CD4-positive, CD25-positive, alpha-beta regulatory T cell (primary cell): ENCODE measurements around the gene SEMA4G. TPM values are rescaled to one million over a fixed set of nuclear protein-coding genes. Genes with fewer than 3 reads are reported as not detected.

Source experiments
- ATAC-seq, 2 donors: fragments of 150-1000 bp; cut with Tn5 transposase; one replicate each; pipeline ENCODE4 v1.10.0; 2021; ENCODE audit warnings: low read depth in 2 of 2, moderate number of reproducible peaks in 2 of 2, moderate library complexity in 1 of 2
- DNase-seq, 3 donors: peaks; one replicate each; pipeline versions ENCODE4 v3.0.0 to v3.0.0-alpha.2; 2012 to 2022; ENCODE audit warnings: mixed read lengths in 1 of 3
- H3K27ac ChIP-seq: one replicate; pipeline ENCODE4 v1.7.0; 2013; ENCODE audit warnings: mild to moderate bottlenecking, low read length; ENCODE audit not compliant: insufficient read depth, poor library complexity, severe bottlenecking
- H3K27me3 ChIP-seq: one replicate; pipeline ENCODE4 v1.7.0; 2013; ENCODE audit warnings: low read length; ENCODE audit not compliant: control insufficient read depth, insufficient read depth
- H3K36me3 ChIP-seq: one replicate; pipeline ENCODE4 v1.7.0; 2013; ENCODE audit warnings: mild to moderate bottlenecking, low read length, moderate library complexity; ENCODE audit not compliant: control insufficient read depth, insufficient read depth
- H3K4me1 ChIP-seq: 2 replicates; pipeline ENCODE4 v1.7.0; 2013; ENCODE audit warnings: mild to moderate bottlenecking, low read length; ENCODE audit not compliant: insufficient read depth, control insufficient read depth, poor library complexity, severe bottlenecking
- H3K4me3 ChIP-seq: one replicate; pipeline ENCODE4 v1.7.0; 2013; ENCODE audit warnings: low read depth, mild to moderate bottlenecking, low read length, moderate library complexity
- H3K9me3 ChIP-seq, 2 experiments: 1 replicate in 1 of 2; 2 replicates in 1 of 2; pipeline ENCODE4 v1.7.0; 2013; ENCODE audit warnings: low read length in 2 of 2, mild to moderate bottlenecking in 1 of 2, moderate library complexity in 1 of 2; ENCODE audit not compliant: control insufficient read depth in 2 of 2
- H3K27ac Mint-ChIP-seq, 3 donors: one replicate each; pipeline ENCODE4 v1.8.0; 2020 to 2022; ENCODE audit warnings: mild to moderate bottlenecking in 3 of 3, mixed read lengths in 3 of 3, moderate library complexity in 2 of 3
- H3K27me3 Mint-ChIP-seq: one replicate; pipeline ENCODE4 v1.8.0; 2022; ENCODE audit warnings: mild to moderate bottlenecking, mixed read lengths
- H3K36me3 Mint-ChIP-seq: one replicate; pipeline ENCODE4 v1.8.0; 2020; ENCODE audit warnings: mixed read lengths
- H3K4me1 Mint-ChIP-seq, 4 donors: one replicate each; pipeline ENCODE4 v1.8.0; 2020 to 2022; ENCODE audit warnings: mixed read lengths in 4 of 4, mild to moderate bottlenecking in 1 of 4
- H3K4me3 Mint-ChIP-seq, 4 donors: one replicate each; pipeline ENCODE4 v1.8.0; 2020 to 2022; ENCODE audit warnings: mild to moderate bottlenecking in 4 of 4, mixed read lengths in 4 of 4, moderate library complexity in 3 of 4
- H3K9me3 Mint-ChIP-seq, 7 donors: one replicate each; pipeline ENCODE4 v1.8.0; 2020 to 2022; ENCODE audit warnings: mixed read lengths in 7 of 7, mild to moderate bottlenecking in 3 of 7, moderate library complexity in 2 of 7
- polyA plus RNA-seq, 4 donors: library from polyadenylated mRNA; unstranded; fragments of 300-500 nt; fragmentation: Illumina TruSeq; gene quantifications; one replicate each; pipeline ENCODE4 v1.2.3, GENCODE V29; 2021
- total RNA-seq: library from RNA; stranded (reverse); gene quantifications from one replicate; pipeline ENCODE4 v1.2.3, GENCODE V29; 2022

The SEMA4G gene
- total and polyA plus RNA-seq, 5 donors from 2014 or later, result 0.61 to 1.1 TPM; not detected in 3

DNA sequence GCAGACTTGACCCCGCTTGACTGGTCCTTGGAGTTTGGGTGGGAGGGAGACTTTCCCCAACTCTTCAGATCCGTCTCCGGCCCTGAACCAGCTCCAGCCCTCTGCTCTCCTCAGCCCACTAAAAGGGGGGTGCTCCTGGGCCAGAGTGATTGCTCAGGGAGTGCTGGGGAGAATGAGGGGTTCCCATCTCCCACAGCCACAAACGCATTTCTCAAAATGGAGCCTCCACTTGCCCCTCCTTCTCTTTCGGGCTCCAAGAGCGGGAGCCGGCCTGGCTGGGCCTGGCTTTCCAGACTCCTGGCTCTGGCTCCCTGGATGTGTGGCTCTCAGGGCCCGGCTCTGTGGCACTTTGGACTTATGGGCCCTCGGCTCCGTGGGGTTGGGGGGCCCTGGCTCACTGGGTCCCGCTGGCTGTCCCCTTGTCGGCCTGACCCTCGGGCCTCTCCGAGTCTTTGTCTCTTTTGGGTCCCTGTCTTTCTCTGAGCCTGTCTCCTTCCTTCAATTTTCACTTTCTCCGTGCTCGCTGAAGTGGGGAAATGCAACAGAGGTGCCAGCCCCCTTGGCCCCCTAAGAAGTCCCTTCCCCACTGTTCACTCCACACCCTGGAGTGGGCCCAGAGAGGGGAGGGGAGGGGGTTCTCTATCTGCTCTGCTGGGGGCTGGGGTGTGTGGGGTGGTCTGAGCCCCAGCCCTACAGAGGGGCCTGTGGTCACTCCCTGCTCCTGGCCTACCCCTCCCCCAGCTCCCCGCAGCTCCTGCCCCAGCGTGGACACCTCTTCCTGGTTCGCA lies 31.0 kb downstream of the SEMA4G start:
- no peaks in the 10 kb centered on the region for H3K9me3 ChIP-seq
- Mint-ChIP-seq H3K27me3 (peaks cover 6% of the 10 kb centered on the region), H3K9me3 (no peaks in the 10 kb centered on the region), H3K4me1 (peaks cover 5 to 33% (median 15%) of the 10 kb centered on the region in 4 donors), H3K36me3 (no peaks in the 10 kb centered on the region), H3K4me3 (peak overlapping the region; percentile 82 to 90 (median 82)), H3K27ac (peak overlapping the region; percentile 81 to 87 (median 86))
- H3K4me3 ChIP-seq, result no peak overlapping the region
- H3K27ac ChIP-seq, result no peak overlapping the region
- DNase-seq, result no peak
- no peak for ATAC-seq
- H3K4me1 ChIP-seq, result peaks cover 34% of the 10 kb centered on the region
- peaks cover 7% of the 10 kb centered on the region for H3K36me3 ChIP-seq
- H3K27me3 ChIP-seq, result no peaks in the 10 kb centered on the region

DNA sequence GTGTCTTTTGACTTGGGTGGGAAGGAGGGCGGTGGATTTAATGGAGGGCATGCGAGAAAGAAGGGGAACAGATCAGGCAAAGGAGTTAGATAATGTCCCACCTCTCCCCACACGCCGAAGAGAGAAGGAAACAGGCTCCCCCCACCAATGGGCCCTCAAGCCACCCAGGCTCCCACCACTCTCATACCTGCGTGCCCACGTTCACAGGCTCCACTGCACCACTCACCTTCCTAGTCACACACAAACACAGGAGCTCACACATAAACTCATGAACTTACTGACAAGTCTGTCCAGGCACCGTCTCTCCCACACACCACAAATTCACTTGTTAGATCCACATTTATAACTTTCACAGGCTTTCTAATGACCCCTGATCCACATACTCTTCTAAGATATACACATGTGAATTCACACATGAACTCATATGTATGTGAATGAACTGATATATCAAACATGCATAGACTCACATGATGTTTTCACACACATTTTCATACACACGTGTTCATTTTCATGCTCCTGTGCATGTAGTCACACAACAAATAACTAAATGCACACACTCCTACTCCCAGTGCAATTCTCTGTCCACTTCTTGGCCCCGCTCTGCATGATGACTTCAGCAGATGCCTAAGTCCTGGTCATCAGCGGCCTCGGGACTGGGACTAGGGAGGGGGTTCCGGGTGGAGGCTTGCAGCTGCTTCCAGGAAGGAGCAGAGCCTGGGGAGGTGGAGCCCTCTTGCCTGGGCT lies 31.8 kb downstream of the SEMA4G start:
- DNase-seq (no peak), ATAC-seq (no peak)
- Histone ChIP-seq H3K27me3 (no peaks in the 10 kb centered on the region), H3K9me3 (no peaks in the 10 kb centered on the region), H3K4me3 (no peak overlapping the region), H3K4me1 (peaks cover 34% of the 10 kb centered on the region), H3K27ac (no peak overlapping the region), H3K36me3 (peaks cover 9% of the 10 kb centered on the region)
- H3K4me1 Mint-ChIP-seq, result peaks cover 5 to 28% (median 13%) of the 10 kb centered on the region in 4 donors
- H3K4me3 Mint-ChIP-seq, result peak overlapping the region; percentile 81 to 90 (median 82)
- H3K9me3 Mint-ChIP-seq, result no peaks in the 10 kb centered on the region
- peaks cover 2% of the 10 kb centered on the region for H3K36me3 Mint-ChIP-seq
- H3K27ac Mint-ChIP-seq, result peak overlapping the region; percentile 27 to 87 (median 81)
- peaks cover 6% of the 10 kb centered on the region for H3K27me3 Mint-ChIP-seq

DNA sequence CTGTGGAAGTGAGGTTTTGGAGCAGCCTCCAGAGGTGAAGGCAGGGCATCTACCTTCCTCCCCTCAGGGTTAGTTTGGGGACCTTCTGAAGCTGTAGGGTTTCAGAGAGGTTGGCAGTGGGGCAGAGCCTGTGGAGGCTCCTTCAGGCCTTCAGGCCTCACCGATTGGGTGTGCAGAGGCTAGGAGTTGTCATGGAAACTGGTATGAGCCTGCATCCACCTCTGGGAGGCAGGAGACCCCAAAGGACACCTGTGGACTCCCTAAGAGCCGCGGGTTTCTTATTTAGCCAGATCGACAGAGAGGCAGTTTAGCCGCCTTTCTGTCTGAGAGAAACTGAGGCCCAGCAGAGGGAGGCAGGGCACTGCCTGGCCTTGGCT lies 32.3 kb downstream of the SEMA4G start:
- peak overlapping the region in 1 of 4 donors; percentile 12 for H3K4me3 Mint-ChIP-seq
- no peak for DNase-seq
- peaks cover 4% of the 10 kb centered on the region for H3K36me3 Mint-ChIP-seq
- Histone ChIP-seq H3K4me1 (peaks cover 29% of the 10 kb centered on the region), H3K27me3 (no peaks in the 10 kb centered on the region), H3K36me3 (peaks cover 10% of the 10 kb centered on the region), H3K9me3 (no peaks in the 10 kb centered on the region), H3K4me3 (no peak overlapping the region), H3K27ac (no peak overlapping the region)
- no peak for ATAC-seq
- H3K9me3 Mint-ChIP-seq, result no peaks in the 10 kb centered on the region
- peaks cover 6% of the 10 kb centered on the region for H3K27me3 Mint-ChIP-seq
- no peak overlapping the region for H3K27ac Mint-ChIP-seq
- peaks cover 5 to 23% (median 13%) of the 10 kb centered on the region in 4 donors for H3K4me1 Mint-ChIP-seq

DNA sequence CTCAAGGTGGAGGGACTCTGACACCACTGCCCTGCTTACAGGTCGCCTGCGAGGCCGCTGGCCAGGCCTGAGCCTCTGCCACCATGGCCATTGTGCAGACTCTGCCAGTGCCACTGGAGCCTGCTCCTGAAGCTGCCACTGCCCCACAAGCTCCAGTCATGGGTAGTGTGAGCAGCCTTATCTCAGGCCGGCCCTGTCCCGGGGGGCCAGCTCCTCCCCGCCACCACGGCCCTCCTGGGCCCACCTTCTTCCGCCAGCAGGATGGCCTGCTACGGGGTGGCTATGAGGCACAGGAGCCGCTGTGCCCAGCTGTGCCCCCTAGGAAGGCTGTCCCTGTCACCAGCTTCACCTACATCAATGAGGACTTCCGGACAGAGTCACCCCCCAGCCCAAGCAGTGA lies 33.2 kb downstream of the SEMA4G start:
- H3K36me3 Mint-ChIP-seq, result peaks cover 4% of the 10 kb centered on the region
- no peak overlapping the region for H3K4me3 ChIP-seq
- H3K4me1 Mint-ChIP-seq, result peaks cover 5 to 20% (median 13%) of the 10 kb centered on the region in 4 donors
- ATAC-seq (no peak), DNase-seq (no peak)
- H3K36me3 ChIP-seq, result peaks cover 10% of the 10 kb centered on the region
- no peak overlapping the region for H3K27ac ChIP-seq
- no peaks in the 10 kb centered on the region for H3K9me3 Mint-ChIP-seq
- H3K27me3 Mint-ChIP-seq, result peaks cover 6% of the 10 kb centered on the region
- H3K4me3 Mint-ChIP-seq, result peak overlapping the region in 1 of 4 donors; percentile 12
- H3K27me3 ChIP-seq, result no peaks in the 10 kb centered on the region
- no peak overlapping the region for H3K27ac Mint-ChIP-seq
- no peaks in the 10 kb centered on the region for H3K9me3 ChIP-seq
- peaks cover 24% of the 10 kb centered on the region for H3K4me1 ChIP-seq

DNA sequence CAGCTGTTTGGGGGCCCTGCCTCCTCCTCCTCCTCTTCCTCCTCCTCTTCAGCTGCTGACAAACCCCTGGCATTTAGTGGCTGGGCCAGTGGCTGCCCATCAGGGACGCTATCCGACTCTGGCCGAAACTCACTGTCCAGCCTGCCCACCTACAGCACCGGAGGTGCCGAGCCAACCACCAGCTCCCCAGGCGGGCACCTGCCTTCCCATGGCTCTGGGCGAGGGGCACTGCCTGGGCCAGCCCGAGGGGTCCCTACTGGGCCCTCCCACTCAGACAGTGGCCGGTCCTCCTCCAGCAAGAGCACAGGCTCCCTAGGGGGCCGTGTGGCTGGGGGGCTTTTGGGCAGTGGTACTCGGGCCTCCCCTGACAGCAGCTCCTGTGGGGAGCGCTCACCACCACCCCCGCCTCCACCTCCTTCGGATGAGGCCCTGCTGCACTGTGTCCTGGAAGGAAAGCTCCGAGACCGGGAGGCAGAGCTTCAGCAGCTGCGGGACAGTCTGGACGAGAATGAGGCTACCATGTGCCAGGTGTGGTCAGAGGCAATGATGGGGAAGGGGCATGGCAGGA lies 34.4 kb downstream of the SEMA4G start:
- no peak overlapping the region for H3K27ac ChIP-seq
- no peak overlapping the region for H3K4me3 Mint-ChIP-seq
- no peak overlapping the region for H3K4me3 ChIP-seq
- H3K36me3 ChIP-seq, result peaks cover 10% of the 10 kb centered on the region
- peaks cover 6% of the 10 kb centered on the region for H3K27me3 Mint-ChIP-seq
- no peaks in the 10 kb centered on the region for H3K9me3 ChIP-seq
- DNase-seq (no peak), ATAC-seq (no peak)
- peaks cover 4% of the 10 kb centered on the region for H3K36me3 Mint-ChIP-seq
- H3K9me3 Mint-ChIP-seq, result no peaks in the 10 kb centered on the region
- H3K4me1 Mint-ChIP-seq, result peaks cover 1 to 12% (median 7%) of the 10 kb centered on the region in 4 donors
- H3K4me1 ChIP-seq, result peaks cover 11% of the 10 kb centered on the region
- no peak overlapping the region for H3K27ac Mint-ChIP-seq
- H3K27me3 ChIP-seq, result no peaks in the 10 kb centered on the region

DNA sequence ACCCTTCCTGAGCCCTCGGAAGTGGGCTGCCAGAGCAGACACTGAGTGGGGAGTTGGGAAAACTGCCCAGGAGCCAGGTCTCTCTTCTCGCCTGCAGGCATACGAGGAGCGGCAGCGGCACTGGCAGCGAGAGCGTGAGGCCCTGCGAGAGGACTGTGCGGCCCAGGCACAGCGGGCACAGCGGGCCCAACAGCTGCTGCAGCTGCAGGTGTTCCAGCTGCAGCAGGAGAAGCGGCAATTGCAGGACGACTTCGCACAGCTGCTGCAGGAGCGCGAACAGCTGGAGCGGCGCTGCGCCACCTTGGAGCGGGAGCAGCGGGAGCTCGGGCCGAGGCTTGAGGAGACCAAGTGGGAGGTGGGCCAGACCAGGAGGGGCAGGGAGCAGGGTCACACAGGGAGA lies 36.1 kb downstream of the SEMA4G start:
- Histone ChIP-seq H3K9me3 (no peaks in the 10 kb centered on the region), H3K27me3 (no peaks in the 10 kb centered on the region), H3K4me3 (no peak overlapping the region), H3K4me1 (peaks cover under 1% of the 10 kb centered on the region), H3K27ac (no peak overlapping the region), H3K36me3 (peaks cover 10% of the 10 kb centered on the region)
- Mint-ChIP-seq H3K9me3 (no peaks in the 10 kb centered on the region), H3K4me3 (no peak overlapping the region), H3K4me1 (peaks cover 0 to 9% (median 6%) of the 10 kb centered on the region in 4 donors), H3K36me3 (peaks cover 4% of the 10 kb centered on the region), H3K27ac (no peak overlapping the region), H3K27me3 (peaks cover 6% of the 10 kb centered on the region)
- DNase-seq (no peak), ATAC-seq (no peak)

DNA sequence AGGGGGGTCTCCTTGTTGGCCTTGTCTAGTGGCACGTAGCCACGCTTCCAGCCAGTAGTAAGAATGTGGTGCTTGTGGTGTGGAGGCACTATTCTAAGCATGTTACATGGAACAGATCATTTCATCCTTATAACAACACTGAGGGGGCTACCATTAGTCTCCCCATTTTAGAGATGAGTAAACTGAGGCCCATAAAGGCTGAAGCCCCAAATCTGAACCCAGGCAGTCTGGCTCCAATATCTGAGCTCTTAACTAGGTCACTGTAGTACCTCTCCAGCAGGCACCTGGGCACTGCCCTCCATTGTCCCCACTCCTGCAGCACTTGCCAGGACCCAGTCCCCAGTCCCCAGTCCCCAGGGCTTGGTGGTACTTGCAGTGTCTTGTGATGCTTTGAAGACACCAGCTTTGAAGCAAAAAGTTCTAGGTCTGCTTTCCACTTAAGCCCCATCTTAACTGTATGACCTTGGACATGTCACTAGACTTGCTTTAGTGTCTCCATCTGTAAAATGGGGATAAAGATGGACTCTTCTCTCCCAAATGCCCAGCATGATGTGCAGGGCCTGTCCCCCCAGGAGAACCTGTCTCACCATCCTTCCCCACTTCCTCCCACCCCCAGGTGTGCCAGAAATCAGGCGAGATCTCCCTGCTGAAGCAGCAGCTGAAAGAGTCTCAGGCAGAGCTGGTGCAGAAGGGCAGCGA lies 36.7 kb downstream of the SEMA4G start:
- ATAC-seq, result no peak
- Histone ChIP-seq H3K4me1 (no peaks in the 10 kb centered on the region), H3K4me3 (no peak overlapping the region), H3K27ac (no peak overlapping the region), H3K9me3 (no peaks in the 10 kb centered on the region), H3K36me3 (peaks cover 10% of the 10 kb centered on the region), H3K27me3 (no peaks in the 10 kb centered on the region)
- peaks cover 3% of the 10 kb centered on the region for H3K27me3 Mint-ChIP-seq
- H3K9me3 Mint-ChIP-seq, result no peaks in the 10 kb centered on the region
- H3K27ac Mint-ChIP-seq, result peak overlapping the region in 1 of 3 donors; percentile 44
- peaks cover 0 to 4% (median 3%) of the 10 kb centered on the region in 4 donors for H3K4me1 Mint-ChIP-seq
- DNase-seq, result no peak
- peaks cover 4% of the 10 kb centered on the region for H3K36me3 Mint-ChIP-seq
- no peak overlapping the region for H3K4me3 Mint-ChIP-seq
